SU-DHL-6 (cell line): ENCODE measurements around the gene CAPN5.

ENCODE experiments used
- H2AFZ ChIP-seq: fragments of 200-600 bp; sonication (generic); 2 replicates; pipeline ENCODE4 v1.6.1; 2014; ENCODE audit warnings: low read depth, mild to moderate bottlenecking, moderate library complexity, mixed read lengths, antibody characterized with exemption, low read length; ENCODE audit not compliant: severe bottlenecking
- H3F3A ChIP-seq: fragments of 200-600 bp; shearing (Covaris generic); 2 replicates; pipeline ENCODE4 v1.6.0; 2016; ENCODE audit warnings: antibody characterized with exemption, mild to moderate bottlenecking; ENCODE audit not compliant: insufficient read depth
- H3K27ac ChIP-seq: fragments of 200-600 bp; sonication (generic); 2 replicates; pipeline ENCODE4 v1.5.1; 2016; ENCODE audit warnings: low read depth, mild to moderate bottlenecking, low read length, moderate library complexity, mixed read lengths
- H3K27me3 ChIP-seq: fragments of 200-600 bp; sonication (generic), shearing (Covaris generic); 2 replicates; pipeline ENCODE4 v1.6.0; 2014; ENCODE audit warnings: mild to moderate bottlenecking, low read length
- H3K36me3 ChIP-seq: fragments of 200-600 bp; sonication (generic); 2 replicates; pipeline ENCODE4 v1.6.1; 2014; ENCODE audit warnings: mild to moderate bottlenecking, low read length, mixed read lengths
- H3K4me2 ChIP-seq: fragments of 300-600, 200-600 bp; shearing (Covaris generic), sonication (generic); 2 replicates; pipeline ENCODE4 v1.6.0; 2014; ENCODE audit warnings: low read length, low read depth, mild to moderate bottlenecking; ENCODE audit not compliant: poor library complexity, severe bottlenecking
- H3K4me3 ChIP-seq: fragments of 200-600 bp; sonication (generic); 2 replicates; pipeline ENCODE4 v1.5.1; 2014; ENCODE audit warnings: antibody characterized with exemption, low read length, mild to moderate bottlenecking, mixed read lengths; ENCODE audit not compliant: insufficient read depth, poor library complexity, severe bottlenecking
- H3K79me2 ChIP-seq: fragments of 200-600 bp; sonication (generic); 2 replicates; pipeline ENCODE4 v1.6.1; 2014; ENCODE audit warnings: mild to moderate bottlenecking, low read length, moderate library complexity; ENCODE audit not compliant: insufficient read depth
- H3K9ac ChIP-seq: fragments of 200-600 bp; sonication (generic); 2 replicates; pipeline ENCODE4 v1.7.0; 2014; ENCODE audit warnings: mild to moderate bottlenecking, low read length
- H3K9me2 ChIP-seq: fragments of 200-600 bp; sonication (generic); replicated peaks from 2 replicates; pipeline ENCODE4 v1.6.1; 2014; ENCODE audit warnings: low read length; ENCODE audit not compliant: insufficient read depth
- H3K9me3 ChIP-seq: fragments of 200-600 bp; sonication (generic); 2 replicates; pipeline ENCODE4 v1.6.1; 2014; ENCODE audit warnings: low read length, mixed read lengths; ENCODE audit not compliant: insufficient read depth
- H4K20me1 ChIP-seq: fragments of 200-600 bp; sonication (generic); 2 replicates; pipeline ENCODE4 v1.6.1; 2014; ENCODE audit warnings: low read depth, mild to moderate bottlenecking, antibody characterized with exemption, low read length, moderate library complexity, mixed read lengths
- CTCF ChIP-seq: fragments of 200-600 bp; sonication (generic); IDR thresholded peaks from one replicate; pipeline ENCODE4 v1.5.1; 2017; ENCODE audit warnings: antibody characterized with exemption, mild to moderate bottlenecking, low read length, moderate library complexity; ENCODE audit not compliant: insufficient read depth, poor library complexity, severe bottlenecking
- EZH2phosphoT487 ChIP-seq: fragments of 200-600 bp; sonication (generic), shearing (Covaris generic); conservative IDR thresholded peaks from 2 replicates; pipeline ENCODE4 v1.6.1; 2018; ENCODE audit warnings: mild to moderate bottlenecking, antibody characterized with exemption, low read length, moderate library complexity, mixed read lengths

Gene CAPN5

GRCh38 chr11:77051511-77051910 lies 15.3 kb upstream of the CAPN5 start:
- no peaks in the 10 kb centered on the region for H3K27me3 ChIP-seq
- no peak overlapping the region for H3K4me3 ChIP-seq
- no peak overlapping the region for H2AFZ ChIP-seq
- no peaks in the 10 kb centered on the region for H3K79me2 ChIP-seq
- no peak overlapping the region for H3K27ac ChIP-seq
- TF ChIP-seq EZH2phosphoT487: no peak
- no peak for TF ChIP-seq CTCF
- no peak overlapping the region for H3K9ac ChIP-seq
- no peaks in the 10 kb centered on the region for H4K20me1 ChIP-seq
- H3K9me3 ChIP-seq: peaks cover 3% of the 10 kb centered on the region; the same call in 1 of the 2 replicates
- no peaks in the 10 kb centered on the region for H3K9me2 ChIP-seq
- H3F3A ChIP-seq: peaks cover 8% of the 10 kb centered on the region
- H3K36me3 ChIP-seq: no peaks in the 10 kb centered on the region
- no peak overlapping the region for H3K4me2 ChIP-seq

GRCh38 chr11:77052518-77052917 lies 14.3 kb upstream of the CAPN5 start:
- no peak overlapping the region for H3K9ac ChIP-seq
- H3K4me2 ChIP-seq: no peak overlapping the region
- no peak overlapping the region for H2AFZ ChIP-seq
- no peaks in the 10 kb centered on the region for H3F3A ChIP-seq
- TF ChIP-seq CTCF: no peak
- TF ChIP-seq EZH2phosphoT487: no peak
- H3K9me2 ChIP-seq: no peaks in the 10 kb centered on the region
- H3K79me2 ChIP-seq: no peaks in the 10 kb centered on the region
- no peaks in the 10 kb centered on the region for H3K36me3 ChIP-seq
- no peak overlapping the region for H3K27ac ChIP-seq
- H3K27me3 ChIP-seq: no peaks in the 10 kb centered on the region
- H3K4me3 ChIP-seq: no peak overlapping the region
- H3K9me3 ChIP-seq: peaks cover 6% of the 10 kb centered on the region; the same call in 1 of the 2 replicates
- H4K20me1 ChIP-seq: no peaks in the 10 kb centered on the region

- no peaks in the 10 kb centered on the region for H3K9me2 ChIP-seq
- no peak overlapping the region for H3K4me3 ChIP-seq
- no peak overlapping the region for H3K27ac ChIP-seq
- H3K36me3 ChIP-seq: no peaks in the 10 kb centered on the region
- H3K79me2 ChIP-seq: no peaks in the 10 kb centered on the region
- no peak for TF ChIP-seq EZH2phosphoT487
- TF ChIP-seq CTCF: no peak
- H3K4me2 ChIP-seq: no peak overlapping the region
- H3K9me3 ChIP-seq: peaks cover 6% of the 10 kb centered on the region; the same call in 1 of the 2 replicates
- no peak overlapping the region for H2AFZ ChIP-seq
- no peak overlapping the region for H3K9ac ChIP-seq
- H4K20me1 ChIP-seq: no peaks in the 10 kb centered on the region
- no peaks in the 10 kb centered on the region for H3F3A ChIP-seq
- H3K27me3 ChIP-seq: no peaks in the 10 kb centered on the region
Observed at GRCh38 chr11:77053217-77054015, 13.4 kb upstream of the CAPN5 start.
